Prostate gland (tissue), 2 donors: ENCODE data around the gene ADAMTS17. TPM values are rescaled to one million over a fixed set of nuclear protein-coding genes. Genes with fewer than 3 reads are reported as not detected.

ENCODE experiments used
- DNase-seq: peaks from one replicate; pipeline ENCODE4 v3.0.0-alpha.2; 2019; ENCODE audit warnings: low spot score
- H3K27ac ChIP-seq, 2 donors: fragments of 200-600 bp; sonication (generic); 2 replicates each; pipeline ENCODE4 v1.5.1; 2017 to 2019
- H3K27me3 ChIP-seq: fragments of 200-600 bp; sonication (generic); replicated peaks from 2 replicates; pipeline ENCODE4 v1.5.1; 2019; ENCODE audit not compliant: insufficient read depth
- H3K36me3 ChIP-seq, 2 donors: fragments of 200-600 bp; sonication (generic); 1 replicate in 1 of 2; 2 replicates in 1 of 2; pipeline versions ENCODE4 v1.5.1 to v1.8.1; 2017 to 2019
- H3K4me1 ChIP-seq: fragments of 200-600 bp; sonication (generic); replicated peaks from 2 replicates; pipeline ENCODE4 v1.5.1; 2019
- H3K4me3 ChIP-seq, 2 donors: fragments of 200-600 bp; sonication (generic); 2 replicates each; pipeline ENCODE4 v1.5.1; 2017 to 2019
- H3K9me3 ChIP-seq: fragments of 200-600 bp; sonication (generic); 2 replicates; pipeline ENCODE4 v1.5.1; 2017
- CTCF ChIP-seq, 4 experiments: fragments of 200-600 bp in 2 of 4; fragments of 450-650 bp in 2 of 4; sonication (generic) in 2 of 4; IDR thresholded peaks; 1 replicate in 3 of 4; 2 replicates in 1 of 4; pipeline ENCODE4 v1.5.1; 2016 to 2019; ENCODE audit warnings: antibody characterized with exemption in 4 of 4, mild to moderate bottlenecking in 2 of 4, moderate library complexity in 2 of 4
- POLR2A ChIP-seq: fragments of 450-650 bp; IDR thresholded peaks from one replicate; pipeline ENCODE4 v1.6.1; 2016; ENCODE audit warnings: antibody characterized with exemption, mild to moderate bottlenecking
- POLR2AphosphoS5 ChIP-seq: sonication (generic); formaldehyde crosslinking; IDR thresholded peaks from one replicate; pipeline ENCODE4 v1.6.1; 2017; ENCODE audit warnings: antibody characterized with exemption
- WGBS: methylation state at CpG from one replicate; pipeline ENCODE4 v1.1.5; 2018; 5-methylcytosine and 5-hydroxymethylcytosine counted together
- intact Hi-C: fragments of 100-400 bp; cut with DNase I; formaldehyde crosslinking; loops from one replicate; pipeline ENCODE4 v1.14.2; 2022
- total RNA-seq, 2 donors: library from RNA; depleted of rRNA; stranded (reverse); fragments of >200 nt; gene quantifications; one replicate each; pipeline ENCODE4 v1.1.0, GENCODE V29; 2016

Gene ADAMTS17
- total RNA-seq, 2 donors from 2014 or later = 2.7 to 5.6 TPM

- peak in 1 of 4 experiments; percentile 31 for TF ChIP-seq CTCF (IDR thresholded peaks at IDR 0.05)
- no peak for TF ChIP-seq POLR2A
- no peak for TF ChIP-seq POLR2AphosphoS5
- 90% methylated on average over 24 of the region's 25 CpGs for WGBS
- intact Hi-C loops = no loop called here
- Histone ChIP-seq H3K27me3 (no peaks in the 10 kb centered on the region), H3K27ac (no peak overlapping the region), H3K36me3 (no peaks in the 10 kb centered on the region), H3K9me3 (no peaks in the 10 kb centered on the region), H3K4me3 (no peak overlapping the region), H3K4me1 (no peaks in the 10 kb centered on the region)
- DNase-seq = peak; percentile 18
Measured at GRCh38 chr15:100131321-100132224, 210.2 kb downstream of the ADAMTS17 start.

- no peak for DNase-seq
- no peak overlapping the region for H3K4me3 ChIP-seq
- TF ChIP-seq POLR2A (no peak), CTCF (IDR thresholded peaks at IDR 0.05) (no peak), POLR2AphosphoS5 (no peak)
- intact Hi-C loops = no loop called here
- H3K36me3 ChIP-seq = no peaks in the 10 kb centered on the region
- no peaks in the 10 kb centered on the region for H3K9me3 ChIP-seq
- no peak overlapping the region for H3K27ac ChIP-seq
- 91% methylated on average over 9 of the region's 9 CpGs for WGBS
- no peaks in the 10 kb centered on the region for H3K27me3 ChIP-seq
- H3K4me1 ChIP-seq = no peaks in the 10 kb centered on the region
Measured at GRCh38 chr15:100129677-100130076, 212.1 kb downstream of the ADAMTS17 start.

GRCh38 chr15:100125401-100126191 lies 216.2 kb downstream of the ADAMTS17 start:
- Histone ChIP-seq H3K4me1 (no peaks in the 10 kb centered on the region), H3K27ac (no peak overlapping the region), H3K9me3 (no peaks in the 10 kb centered on the region), H3K4me3 (no peak overlapping the region), H3K36me3 (no peaks in the 10 kb centered on the region), H3K27me3 (no peaks in the 10 kb centered on the region)
- TF ChIP-seq CTCF (IDR thresholded peaks at IDR 0.05) = no peak
- no peak for TF ChIP-seq POLR2A
- TF ChIP-seq POLR2AphosphoS5 = no peak
- intact Hi-C loops = no loop called here
- no peak for DNase-seq
- 57% methylated on average over 19 of the region's 19 CpGs for WGBS

- TF ChIP-seq POLR2A (no peak), CTCF (IDR thresholded peaks at IDR 0.05) (no peak), POLR2AphosphoS5 (no peak)
- Histone ChIP-seq H3K27me3 (no peaks in the 10 kb centered on the region), H3K9me3 (no peaks in the 10 kb centered on the region), H3K27ac (no peak overlapping the region), H3K36me3 (no peaks in the 10 kb centered on the region), H3K4me1 (no peaks in the 10 kb centered on the region), H3K4me3 (no peak overlapping the region)
- DNase-seq = no peak
- intact Hi-C loops = no loop called here
- whole genome bisulfite sequencing = 94% methylated on average over 5 of the region's 5 CpGs
Measured at GRCh38 chr15:100124936-100125335, 216.8 kb downstream of the ADAMTS17 start.
